ENCODE measurements around the gene ATP10B.
"Not testable (repeated sequence)": the region's sequence is repeated elsewhere in the genome, so short reads cannot be mapped to it uniquely, and the experiment has no call there.

ATP10B gene

GRCh38 chr5:160837749-160838593 is 14.0 kb downstream of the ATP10B start:
- peaks cover 2% of the 10 kb centered on the region for H3K27me3 Mint-ChIP-seq

GRCh38 chr5:160837211-160837610 is 14.8 kb downstream of the ATP10B start:
- H3K4me1 Mint-ChIP-seq (ENCODE audit: low read depth) = no peaks in the 10 kb centered on the region
- H3K27me3 Mint-ChIP-seq = peaks cover 2% of the 10 kb centered on the region
- H3K36me3 Mint-ChIP-seq = no peaks in the 10 kb centered on the region
- peaks cover 14% of the 10 kb centered on the region for H3K9me3 Mint-ChIP-seq (ENCODE audit: low read depth)
- no peak overlapping the region for H3K4me3 Mint-ChIP-seq
- no peak overlapping the region for H3K27ac Mint-ChIP-seq

More at GRCh38 chr5:160837749-160838593, 14.0 kb downstream of the ATP10B start:
- Mint-ChIP-seq H3K4me3 (no peak overlapping the region), H3K4me1 (ENCODE audit: low read depth) (no peaks in the 10 kb centered on the region), H3K9me3 (ENCODE audit: low read depth) (peaks cover 7% of the 10 kb centered on the region), H3K27ac (no peak overlapping the region), H3K36me3 (no peaks in the 10 kb centered on the region)

DNA sequence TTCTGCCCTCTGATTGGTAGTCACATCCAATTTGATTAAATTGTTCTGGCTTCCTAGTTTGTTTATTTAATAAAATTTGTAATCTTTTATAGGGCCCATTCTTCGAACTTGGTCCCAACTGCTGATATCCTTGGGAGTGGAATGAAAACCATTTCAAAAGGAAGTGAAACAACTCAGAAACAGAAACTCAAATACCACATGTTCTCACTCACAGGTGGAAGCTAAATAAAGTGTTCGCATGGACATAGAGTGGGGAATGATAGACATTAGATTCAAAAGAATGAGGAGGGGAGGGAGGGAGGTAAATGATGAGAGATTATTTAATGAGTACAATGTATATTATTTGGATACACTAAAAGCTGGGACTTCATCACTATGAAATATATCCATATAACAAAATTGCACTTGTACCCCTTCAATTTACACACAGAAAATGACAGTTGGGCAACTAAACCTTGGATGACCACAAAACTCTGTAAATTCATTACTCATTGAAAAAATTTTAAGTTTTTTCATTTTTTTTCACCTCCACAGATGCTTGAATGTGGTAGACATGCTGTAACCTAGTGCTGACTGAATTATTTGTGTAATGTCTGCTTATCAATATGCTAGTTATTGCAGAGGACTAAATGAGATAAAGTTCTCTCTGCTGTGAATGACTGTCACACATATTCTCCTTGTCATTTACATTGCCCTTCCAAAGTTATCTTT is 16.0 kb downstream of the ATP10B start:
- Mint-ChIP-seq H3K36me3 (no peaks in the 10 kb centered on the region), H3K27ac (no peak overlapping the region), H3K27me3 (peaks cover 2% of the 10 kb centered on the region), H3K4me3 (no peak overlapping the region), H3K9me3 (ENCODE audit: low read depth) (peaks cover 14% of the 10 kb centered on the region), H3K4me1 (ENCODE audit: low read depth) (no peaks in the 10 kb centered on the region)

DNA sequence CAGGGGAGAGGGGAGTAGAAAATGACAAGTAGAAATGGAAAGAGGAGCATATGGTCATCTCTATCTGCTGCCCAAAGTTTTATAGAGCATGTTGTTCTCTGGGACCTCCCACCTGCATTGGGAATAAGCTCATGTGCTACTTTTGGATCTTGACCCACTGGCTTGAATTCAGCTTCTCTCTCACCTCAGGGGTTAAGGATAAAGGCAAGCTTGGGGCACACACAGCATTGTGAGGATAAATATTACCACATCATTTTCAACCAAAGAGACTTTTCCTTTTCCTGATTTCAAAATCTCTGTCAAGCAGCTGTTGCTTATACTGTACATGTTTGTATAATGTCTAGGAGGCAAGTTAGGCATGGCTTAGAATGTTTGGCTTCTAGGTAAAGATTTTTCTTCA is 16.6 kb downstream of the ATP10B start:
- no peak overlapping the region for H3K4me3 Mint-ChIP-seq
- H3K4me1 Mint-ChIP-seq (ENCODE audit: low read depth) = no peaks in the 10 kb centered on the region
- peaks cover 3% of the 10 kb centered on the region for H3K27me3 Mint-ChIP-seq
- H3K9me3 Mint-ChIP-seq (ENCODE audit: low read depth) = peaks cover 14% of the 10 kb centered on the region
- no peak overlapping the region for H3K27ac Mint-ChIP-seq
- H3K36me3 Mint-ChIP-seq = no peaks in the 10 kb centered on the region

GRCh38 chr5:160833806-160834205 is 18.2 kb downstream of the ATP10B start:
- Mint-ChIP-seq H3K9me3 (ENCODE audit: low read depth) (peaks cover 14% of the 10 kb centered on the region), H3K4me3 (no peak overlapping the region), H3K27ac (no peak overlapping the region)

DNA sequence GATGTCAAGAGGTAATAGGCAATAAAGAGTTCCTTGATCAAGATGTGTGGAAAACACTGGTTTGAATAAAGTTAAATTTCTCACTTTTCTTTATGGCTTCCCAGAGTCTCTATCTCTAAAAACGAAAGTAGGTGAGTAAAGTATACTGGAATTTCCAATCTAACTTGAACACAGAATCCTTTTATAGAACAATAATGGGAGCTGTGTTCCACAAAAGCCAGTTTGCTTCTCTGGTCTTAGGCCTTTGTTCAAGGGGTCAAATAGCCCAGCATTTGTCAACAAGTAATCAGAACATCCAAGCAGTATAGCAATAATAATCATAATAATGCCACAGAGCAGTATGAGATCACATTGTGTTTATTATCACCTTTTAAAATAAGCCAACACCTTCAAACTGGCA is 20.2 kb downstream of the ATP10B start:
- Mint-ChIP-seq H3K27me3 (peaks cover 1% of the 10 kb centered on the region), H3K36me3 (no peaks in the 10 kb centered on the region), H3K4me3 (no peak overlapping the region), H3K27ac (no peak overlapping the region), H3K9me3 (ENCODE audit: low read depth) (peaks cover 20% of the 10 kb centered on the region), H3K4me1 (ENCODE audit: low read depth) (no peaks in the 10 kb centered on the region)

More at GRCh38 chr5:160833806-160834205, 18.2 kb downstream of the ATP10B start:
- H3K4me1 Mint-ChIP-seq (ENCODE audit: low read depth) = no peaks in the 10 kb centered on the region
- H3K27me3 Mint-ChIP-seq = peaks cover 3% of the 10 kb centered on the region
- H3K36me3 Mint-ChIP-seq = no peaks in the 10 kb centered on the region

GRCh38 chr5:160824301-160825001 is 27.6 kb downstream of the ATP10B start:
- H3K4me3 Mint-ChIP-seq = no peak overlapping the region
- no peaks in the 10 kb centered on the region for H3K36me3 Mint-ChIP-seq
- peaks cover 32% of the 10 kb centered on the region for H3K9me3 Mint-ChIP-seq (ENCODE audit: low read depth)
- H3K4me1 Mint-ChIP-seq (ENCODE audit: low read depth) = no peaks in the 10 kb centered on the region
- H3K27ac Mint-ChIP-seq = no peak overlapping the region
- no peaks in the 10 kb centered on the region for H3K27me3 Mint-ChIP-seq

DNA sequence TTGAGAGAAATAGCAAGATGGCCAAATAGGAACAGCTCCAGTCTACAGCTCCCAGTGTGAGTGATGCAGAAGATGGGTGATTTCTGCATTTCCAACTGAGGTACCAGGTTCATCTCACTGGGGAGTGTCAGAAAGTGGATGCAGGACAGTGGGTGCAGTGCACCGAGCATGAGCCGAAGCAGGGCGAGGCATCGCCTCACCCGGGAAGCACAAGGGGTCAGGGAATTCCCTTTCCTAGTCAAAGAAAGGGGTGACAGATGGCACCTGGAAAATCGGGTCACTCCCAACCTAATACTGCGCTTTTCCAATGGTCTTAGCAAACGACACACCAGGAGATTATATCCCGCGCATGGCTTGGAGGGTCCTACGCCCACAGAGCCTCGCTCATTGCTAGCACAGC is 39.0 kb downstream of the ATP10B start:
- H3K9me3 Mint-ChIP-seq (ENCODE audit: low read depth); H3K27ac Mint-ChIP-seq; H3K4me1 Mint-ChIP-seq (ENCODE audit: low read depth); H3K27me3 Mint-ChIP-seq; H3K4me3 Mint-ChIP-seq; H3K36me3 Mint-ChIP-seq: not testable (repeated sequence)

DNA sequence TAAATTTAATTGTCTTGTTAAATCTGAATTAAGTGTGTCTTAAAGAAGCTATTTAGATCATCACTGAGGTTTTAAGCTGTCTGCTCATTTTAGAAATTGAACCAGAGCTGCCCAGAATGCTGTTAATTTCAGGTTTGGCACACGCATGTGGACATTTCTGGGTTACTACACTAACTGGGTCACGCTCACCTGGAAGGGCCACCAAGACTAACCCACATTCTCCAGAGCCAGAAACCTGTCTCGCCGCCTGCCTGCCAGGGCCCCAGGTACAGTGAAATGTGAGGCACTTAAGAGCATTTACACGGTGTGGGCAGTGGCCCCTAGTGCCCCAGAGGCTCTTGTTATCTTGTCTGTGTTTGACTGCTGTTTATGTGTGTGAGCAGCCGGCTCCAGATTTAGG is 46.6 kb downstream of the ATP10B start:
- Mint-ChIP-seq H3K4me3 (no peak overlapping the region), H3K4me1 (ENCODE audit: low read depth) (no peaks in the 10 kb centered on the region), H3K27me3 (peaks cover 1% of the 10 kb centered on the region), H3K36me3 (no peaks in the 10 kb centered on the region), H3K9me3 (ENCODE audit: low read depth) (no peaks in the 10 kb centered on the region), H3K27ac (no peak overlapping the region)

GRCh38 chr5:160802592-160802991 is 49.4 kb downstream of the ATP10B start:
- no peak overlapping the region for H3K4me3 Mint-ChIP-seq
- peaks cover 1% of the 10 kb centered on the region for H3K27me3 Mint-ChIP-seq
- no peaks in the 10 kb centered on the region for H3K36me3 Mint-ChIP-seq
- no peaks in the 10 kb centered on the region for H3K9me3 Mint-ChIP-seq (ENCODE audit: low read depth)
- H3K27ac Mint-ChIP-seq = no peak overlapping the region
- H3K4me1 Mint-ChIP-seq (ENCODE audit: low read depth) = no peaks in the 10 kb centered on the region

DNA sequence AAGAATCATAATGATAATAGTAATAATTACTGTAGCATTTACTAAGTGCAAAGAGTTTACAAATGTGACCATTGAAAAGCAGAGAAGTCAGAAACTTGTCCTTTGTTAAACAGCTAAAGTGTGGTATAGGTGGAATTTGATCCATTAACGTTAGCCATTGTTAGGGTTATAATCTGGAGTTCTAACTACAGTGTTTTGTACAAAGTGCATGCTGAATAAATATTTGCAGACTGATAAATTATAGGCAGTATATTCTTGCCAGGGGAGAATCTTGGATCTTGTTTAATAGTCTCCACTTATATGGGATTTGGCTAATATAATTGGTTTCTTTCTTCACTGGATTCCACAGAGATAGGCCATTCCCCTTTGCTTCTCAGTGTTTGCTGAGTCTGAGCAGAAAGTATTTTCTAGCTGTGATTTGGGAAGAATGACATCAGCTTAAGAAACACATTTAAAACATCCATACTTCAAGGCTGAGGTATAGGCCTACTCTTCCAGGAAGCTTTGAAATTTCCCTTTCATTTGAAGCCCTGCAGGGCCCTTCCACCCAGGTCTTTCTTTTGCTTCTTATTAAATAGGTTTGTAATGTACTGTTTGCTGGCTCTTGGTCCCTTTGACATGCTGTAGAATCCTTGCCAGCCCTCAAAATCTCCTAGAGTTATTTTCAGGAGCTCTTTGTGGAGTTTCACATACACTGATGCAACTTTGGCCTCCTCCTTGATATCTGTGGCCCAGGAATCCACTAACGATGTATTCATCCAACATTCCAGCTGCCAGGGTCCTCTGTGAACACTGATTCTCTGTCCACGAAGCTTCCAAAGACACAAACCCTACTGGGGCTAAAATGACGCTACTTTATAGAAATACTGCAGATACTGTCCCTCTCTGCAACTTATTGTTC is 51.4 kb downstream of the ATP10B start:
- no peak overlapping the region for H3K4me3 Mint-ChIP-seq
- H3K9me3 Mint-ChIP-seq (ENCODE audit: low read depth) = no peaks in the 10 kb centered on the region
- H3K36me3 Mint-ChIP-seq = no peaks in the 10 kb centered on the region
- H3K27me3 Mint-ChIP-seq = peaks cover 1% of the 10 kb centered on the region
- H3K4me1 Mint-ChIP-seq (ENCODE audit: low read depth) = no peaks in the 10 kb centered on the region
- no peak overlapping the region for H3K27ac Mint-ChIP-seq

GRCh38 chr5:160799184-160799583 is 52.8 kb downstream of the ATP10B start:
- H3K4me1 Mint-ChIP-seq (ENCODE audit: low read depth) = no peaks in the 10 kb centered on the region
- no peaks in the 10 kb centered on the region for H3K36me3 Mint-ChIP-seq
- H3K4me3 Mint-ChIP-seq = no peak overlapping the region
- H3K27me3 Mint-ChIP-seq = peaks cover 1% of the 10 kb centered on the region
- H3K27ac Mint-ChIP-seq = no peak overlapping the region
- no peaks in the 10 kb centered on the region for H3K9me3 Mint-ChIP-seq (ENCODE audit: low read depth)

GRCh38 chr5:160797020-160797419 is 55.0 kb downstream of the ATP10B start:
- H3K36me3 Mint-ChIP-seq = no peaks in the 10 kb centered on the region
- no peaks in the 10 kb centered on the region for H3K4me1 Mint-ChIP-seq (ENCODE audit: low read depth)
- H3K27me3 Mint-ChIP-seq = peaks cover 1% of the 10 kb centered on the region
- H3K4me3 Mint-ChIP-seq = no peak overlapping the region
- H3K9me3 Mint-ChIP-seq (ENCODE audit: low read depth) = no peaks in the 10 kb centered on the region
- no peak overlapping the region for H3K27ac Mint-ChIP-seq

GRCh38 chr5:160793530-160793899 is 58.5 kb downstream of the ATP10B start:
- Mint-ChIP-seq H3K27ac (no peak overlapping the region), H3K27me3 (peaks cover 1% of the 10 kb centered on the region), H3K36me3 (no peaks in the 10 kb centered on the region), H3K4me1 (ENCODE audit: low read depth) (no peaks in the 10 kb centered on the region), H3K9me3 (ENCODE audit: low read depth) (no peaks in the 10 kb centered on the region), H3K4me3 (no peak overlapping the region)

All from activated naive CD8-positive, alpha-beta T cell (primary cell).